SU-DHL-6 (cell line): Measurements from ENCODE around the gene ALDH4A1.

ENCODE experiments used
- H2AFZ ChIP-seq: fragments of 200-600 bp; sonication (generic); 2 replicates; pipeline ENCODE4 v1.6.1; 2014; ENCODE audit warnings: low read depth, mild to moderate bottlenecking, moderate library complexity, mixed read lengths, antibody characterized with exemption, low read length; ENCODE audit not compliant: severe bottlenecking
- H3F3A ChIP-seq: fragments of 200-600 bp; shearing (Covaris generic); 2 replicates; pipeline ENCODE4 v1.6.0; 2016; ENCODE audit warnings: antibody characterized with exemption, mild to moderate bottlenecking; ENCODE audit not compliant: insufficient read depth
- H3K27ac ChIP-seq: fragments of 200-600 bp; sonication (generic); 2 replicates; pipeline ENCODE4 v1.5.1; 2016; ENCODE audit warnings: low read depth, mild to moderate bottlenecking, low read length, moderate library complexity, mixed read lengths
- H3K27me3 ChIP-seq: fragments of 200-600 bp; sonication (generic), shearing (Covaris generic); 2 replicates; pipeline ENCODE4 v1.6.0; 2014; ENCODE audit warnings: mild to moderate bottlenecking, low read length
- H3K36me3 ChIP-seq: fragments of 200-600 bp; sonication (generic); 2 replicates; pipeline ENCODE4 v1.6.1; 2014; ENCODE audit warnings: mild to moderate bottlenecking, low read length, mixed read lengths
- H3K4me2 ChIP-seq: fragments of 300-600, 200-600 bp; shearing (Covaris generic), sonication (generic); 2 replicates; pipeline ENCODE4 v1.6.0; 2014; ENCODE audit warnings: low read length, low read depth, mild to moderate bottlenecking; ENCODE audit not compliant: poor library complexity, severe bottlenecking
- H3K4me3 ChIP-seq: fragments of 200-600 bp; sonication (generic); 2 replicates; pipeline ENCODE4 v1.5.1; 2014; ENCODE audit warnings: antibody characterized with exemption, low read length, mild to moderate bottlenecking, mixed read lengths; ENCODE audit not compliant: insufficient read depth, poor library complexity, severe bottlenecking
- H3K79me2 ChIP-seq: fragments of 200-600 bp; sonication (generic); 2 replicates; pipeline ENCODE4 v1.6.1; 2014; ENCODE audit warnings: mild to moderate bottlenecking, low read length, moderate library complexity; ENCODE audit not compliant: insufficient read depth
- H3K9ac ChIP-seq: fragments of 200-600 bp; sonication (generic); 2 replicates; pipeline ENCODE4 v1.7.0; 2014; ENCODE audit warnings: mild to moderate bottlenecking, low read length
- H3K9me2 ChIP-seq: fragments of 200-600 bp; sonication (generic); replicated peaks from 2 replicates; pipeline ENCODE4 v1.6.1; 2014; ENCODE audit warnings: low read length; ENCODE audit not compliant: insufficient read depth
- H3K9me3 ChIP-seq: fragments of 200-600 bp; sonication (generic); 2 replicates; pipeline ENCODE4 v1.6.1; 2014; ENCODE audit warnings: low read length, mixed read lengths; ENCODE audit not compliant: insufficient read depth
- H4K20me1 ChIP-seq: fragments of 200-600 bp; sonication (generic); 2 replicates; pipeline ENCODE4 v1.6.1; 2014; ENCODE audit warnings: low read depth, mild to moderate bottlenecking, antibody characterized with exemption, low read length, moderate library complexity, mixed read lengths
- EZH2phosphoT487 ChIP-seq: fragments of 200-600 bp; sonication (generic), shearing (Covaris generic); conservative IDR thresholded peaks from 2 replicates; pipeline ENCODE4 v1.6.1; 2018; ENCODE audit warnings: mild to moderate bottlenecking, antibody characterized with exemption, low read length, moderate library complexity, mixed read lengths
- TF ChIP-seq, protein P1 (sequence below): fragments of 200-600 bp; sonication (generic); IDR thresholded peaks from one replicate; pipeline ENCODE4 v1.5.1; 2017; ENCODE audit warnings: antibody characterized with exemption, mild to moderate bottlenecking, low read length, moderate library complexity; ENCODE audit not compliant: insufficient read depth, poor library complexity, severe bottlenecking

Gene ALDH4A1

DNA sequence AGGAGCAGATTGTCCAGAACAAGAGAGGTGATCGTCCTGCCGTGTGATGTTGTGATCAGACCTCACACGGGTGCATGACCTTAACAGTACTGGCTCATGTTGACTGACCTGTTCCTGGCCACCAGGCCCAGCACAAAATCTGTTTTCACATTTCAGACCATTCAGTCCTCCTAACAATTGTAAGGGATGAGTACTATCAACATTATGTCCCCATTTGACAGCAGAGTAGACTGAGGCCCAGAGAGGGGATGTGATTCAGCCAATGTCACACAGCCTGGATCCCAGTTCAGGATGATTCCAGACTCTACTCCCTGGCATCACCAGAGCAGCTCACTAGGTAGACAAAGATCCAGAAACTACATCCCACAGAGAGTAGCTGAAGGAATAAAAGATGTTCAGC, 35.5 kb downstream of the ALDH4A1 start:
- no peaks in the 10 kb centered on the region for H4K20me1 ChIP-seq
- H3K36me3 ChIP-seq: no peaks in the 10 kb centered on the region
- H3K9ac ChIP-seq: no peak overlapping the region
- no peak overlapping the region for H2AFZ ChIP-seq
- no peaks in the 10 kb centered on the region for H3K79me2 ChIP-seq
- no peaks in the 10 kb centered on the region for H3K9me3 ChIP-seq
- H3K4me3 ChIP-seq: no peak overlapping the region
- H3F3A ChIP-seq: no peaks in the 10 kb centered on the region
- H3K27ac ChIP-seq: no peak overlapping the region
- TF ChIP-seq, protein P1, sequence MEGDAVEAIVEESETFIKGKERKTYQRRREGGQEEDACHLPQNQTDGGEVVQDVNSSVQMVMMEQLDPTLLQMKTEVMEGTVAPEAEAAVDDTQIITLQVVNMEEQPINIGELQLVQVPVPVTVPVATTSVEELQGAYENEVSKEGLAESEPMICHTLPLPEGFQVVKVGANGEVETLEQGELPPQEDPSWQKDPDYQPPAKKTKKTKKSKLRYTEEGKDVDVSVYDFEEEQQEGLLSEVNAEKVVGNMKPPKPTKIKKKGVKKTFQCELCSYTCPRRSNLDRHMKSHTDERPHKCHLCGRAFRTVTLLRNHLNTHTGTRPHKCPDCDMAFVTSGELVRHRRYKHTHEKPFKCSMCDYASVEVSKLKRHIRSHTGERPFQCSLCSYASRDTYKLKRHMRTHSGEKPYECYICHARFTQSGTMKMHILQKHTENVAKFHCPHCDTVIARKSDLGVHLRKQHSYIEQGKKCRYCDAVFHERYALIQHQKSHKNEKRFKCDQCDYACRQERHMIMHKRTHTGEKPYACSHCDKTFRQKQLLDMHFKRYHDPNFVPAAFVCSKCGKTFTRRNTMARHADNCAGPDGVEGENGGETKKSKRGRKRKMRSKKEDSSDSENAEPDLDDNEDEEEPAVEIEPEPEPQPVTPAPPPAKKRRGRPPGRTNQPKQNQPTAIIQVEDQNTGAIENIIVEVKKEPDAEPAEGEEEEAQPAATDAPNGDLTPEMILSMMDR: no peak
- no peak for TF ChIP-seq EZH2phosphoT487
- no peak overlapping the region for H3K4me2 ChIP-seq
- no peaks in the 10 kb centered on the region for H3K27me3 ChIP-seq
- no peaks in the 10 kb centered on the region for H3K9me2 ChIP-seq

DNA sequence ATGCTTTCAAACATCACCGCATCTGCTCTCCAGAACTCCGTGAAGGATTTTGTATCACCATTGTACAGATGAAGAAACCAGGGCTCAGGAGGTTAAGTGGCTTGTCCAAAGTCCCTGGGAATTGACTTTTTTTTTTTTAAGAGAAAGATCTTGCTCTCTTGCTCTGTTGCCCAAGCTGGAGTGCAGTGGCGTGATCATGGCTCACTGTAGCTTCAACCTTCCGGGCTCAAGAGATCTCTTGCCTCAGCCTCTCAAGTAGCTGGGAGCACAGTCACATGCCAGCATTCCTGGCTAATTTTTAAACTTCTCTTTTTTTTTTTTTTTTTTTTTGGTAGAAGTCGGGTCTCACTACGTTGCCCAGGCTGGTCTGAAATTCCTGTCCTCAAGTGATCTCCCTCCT, 36.0 kb downstream of the ALDH4A1 start:
- no peak overlapping the region for H3K4me3 ChIP-seq
- no peaks in the 10 kb centered on the region for H3F3A ChIP-seq
- no peak overlapping the region for H3K9ac ChIP-seq
- no peaks in the 10 kb centered on the region for H3K36me3 ChIP-seq
- H2AFZ ChIP-seq: no peak overlapping the region
- H3K27ac ChIP-seq: no peak overlapping the region
- no peaks in the 10 kb centered on the region for H3K9me3 ChIP-seq
- no peaks in the 10 kb centered on the region for H3K27me3 ChIP-seq
- H3K9me2 ChIP-seq: no peaks in the 10 kb centered on the region
- H3K4me2 ChIP-seq: no peak overlapping the region
- no peaks in the 10 kb centered on the region for H3K79me2 ChIP-seq
- H4K20me1 ChIP-seq: no peaks in the 10 kb centered on the region
- TF ChIP-seq EZH2phosphoT487: no peak
- TF ChIP-seq, protein P1: no peak

DNA sequence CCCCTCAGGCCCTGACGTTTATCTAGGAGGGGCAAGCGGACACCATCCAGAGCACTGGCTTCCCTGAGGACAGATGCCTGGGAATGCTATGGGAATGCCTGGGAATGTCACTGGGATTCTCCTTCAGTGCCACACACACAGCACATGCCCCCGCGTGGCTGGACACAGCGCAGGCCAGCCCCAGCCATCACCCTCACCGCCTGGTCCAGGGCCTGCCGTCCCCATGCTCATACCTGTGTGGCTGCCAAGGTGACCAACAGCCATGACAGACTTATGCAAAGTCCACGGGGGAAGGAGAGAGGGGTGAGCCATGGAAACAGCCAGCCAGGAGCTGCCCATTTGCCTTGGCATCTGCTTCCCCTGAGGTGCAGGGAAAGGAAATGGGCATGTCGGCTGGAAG, 37.2 kb downstream of the ALDH4A1 start:
- Histone ChIP-seq H3K4me2 (no peak overlapping the region), H3K79me2 (no peaks in the 10 kb centered on the region), H3F3A (no peaks in the 10 kb centered on the region), H3K27me3 (no peaks in the 10 kb centered on the region), H3K4me3 (no peak overlapping the region), H3K9ac (no peak overlapping the region), H3K9me2 (no peaks in the 10 kb centered on the region), H3K27ac (no peak overlapping the region), H3K9me3 (no peaks in the 10 kb centered on the region), H3K36me3 (no peaks in the 10 kb centered on the region), H4K20me1 (no peaks in the 10 kb centered on the region), H2AFZ (no peak overlapping the region)
- TF ChIP-seq, protein P1: no peak
- no peak for TF ChIP-seq EZH2phosphoT487
